HEK293T (cell line): ENCODE data around the gene DNAI1.

Experiments used
- ARNT ChIP-seq: fragments of 450-650 bp; IDR thresholded peaks from 2 replicates; pipeline ENCODE4 v1.6.1; 2017; ENCODE audit warnings: mild to moderate bottlenecking
- NFRKB ChIP-seq: fragments of 450-650 bp; IDR thresholded peaks from 2 replicates; pipeline ENCODE4 v1.6.1; 2016; ENCODE audit warnings: mild to moderate bottlenecking, moderate library complexity

DNA sequence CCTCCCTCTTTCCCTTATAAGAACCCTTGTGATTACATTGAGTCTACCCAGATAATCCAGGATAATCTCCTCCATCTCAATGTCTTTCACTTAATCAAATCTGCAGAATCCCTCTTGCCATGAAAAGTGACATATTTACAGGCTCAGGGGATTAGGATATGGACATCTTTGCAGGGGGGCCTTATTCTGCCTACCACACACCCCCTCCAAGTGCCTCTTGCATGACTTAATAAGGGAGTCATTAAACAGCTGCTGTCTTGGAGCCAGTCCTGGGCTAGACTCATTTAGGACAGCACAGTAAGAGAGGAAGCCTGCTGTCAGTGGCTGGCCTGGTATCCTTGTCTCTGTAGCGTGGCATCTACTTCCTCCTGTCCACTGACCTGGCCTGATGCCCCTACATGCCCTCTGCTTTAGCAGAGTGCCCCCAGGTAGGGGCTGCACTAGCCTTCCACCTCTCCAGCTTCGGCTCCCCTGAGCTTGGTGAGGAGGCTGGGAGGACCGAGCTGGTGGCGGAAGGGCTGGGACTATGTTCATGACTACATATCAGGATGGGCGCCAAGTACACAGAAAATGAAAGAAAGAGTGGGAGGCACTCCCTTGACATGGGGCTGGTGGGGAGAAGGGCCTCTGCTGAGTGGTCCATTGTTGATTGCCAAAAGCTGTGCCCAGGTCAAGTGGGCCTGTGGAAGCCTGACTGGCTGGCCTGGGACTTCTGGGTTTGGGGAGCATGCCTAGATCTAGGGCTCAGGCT lies 46.9 kb downstream of the DNAI1 start:
- TF ChIP-seq ARNT (no peak), NFRKB (no peak)
